ENCODE data around the gene ST3GAL3. TPM values are rescaled to one million over a fixed set of nuclear protein-coding genes. Genes with fewer than 3 reads are reported as not detected.

ST3GAL3 gene
- total RNA-seq, 1 donor from 2014 or later = 20.5 TPM

GRCh38 chr1:43960798-43961197, 253.5 kb downstream of the ST3GAL3 start:
- DNase-seq = no peak
- Histone ChIP-seq H3K9me3 (no peaks in the 10 kb centered on the region), H3K4me3 (no peak overlapping the region), H3K27ac (no peak overlapping the region), H3K4me1 (no peaks in the 10 kb centered on the region), H3K36me3 (peaks cover 56% of the 10 kb centered on the region), H3K27me3 (no peaks in the 10 kb centered on the region)
- intact Hi-C loops (cut with DNase I) = no loop called here
- TF ChIP-seq, protein P1, sequence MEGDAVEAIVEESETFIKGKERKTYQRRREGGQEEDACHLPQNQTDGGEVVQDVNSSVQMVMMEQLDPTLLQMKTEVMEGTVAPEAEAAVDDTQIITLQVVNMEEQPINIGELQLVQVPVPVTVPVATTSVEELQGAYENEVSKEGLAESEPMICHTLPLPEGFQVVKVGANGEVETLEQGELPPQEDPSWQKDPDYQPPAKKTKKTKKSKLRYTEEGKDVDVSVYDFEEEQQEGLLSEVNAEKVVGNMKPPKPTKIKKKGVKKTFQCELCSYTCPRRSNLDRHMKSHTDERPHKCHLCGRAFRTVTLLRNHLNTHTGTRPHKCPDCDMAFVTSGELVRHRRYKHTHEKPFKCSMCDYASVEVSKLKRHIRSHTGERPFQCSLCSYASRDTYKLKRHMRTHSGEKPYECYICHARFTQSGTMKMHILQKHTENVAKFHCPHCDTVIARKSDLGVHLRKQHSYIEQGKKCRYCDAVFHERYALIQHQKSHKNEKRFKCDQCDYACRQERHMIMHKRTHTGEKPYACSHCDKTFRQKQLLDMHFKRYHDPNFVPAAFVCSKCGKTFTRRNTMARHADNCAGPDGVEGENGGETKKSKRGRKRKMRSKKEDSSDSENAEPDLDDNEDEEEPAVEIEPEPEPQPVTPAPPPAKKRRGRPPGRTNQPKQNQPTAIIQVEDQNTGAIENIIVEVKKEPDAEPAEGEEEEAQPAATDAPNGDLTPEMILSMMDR (IDR thresholded peaks at IDR 0.05) = no peak
- ATAC-seq = no peak

DNA sequence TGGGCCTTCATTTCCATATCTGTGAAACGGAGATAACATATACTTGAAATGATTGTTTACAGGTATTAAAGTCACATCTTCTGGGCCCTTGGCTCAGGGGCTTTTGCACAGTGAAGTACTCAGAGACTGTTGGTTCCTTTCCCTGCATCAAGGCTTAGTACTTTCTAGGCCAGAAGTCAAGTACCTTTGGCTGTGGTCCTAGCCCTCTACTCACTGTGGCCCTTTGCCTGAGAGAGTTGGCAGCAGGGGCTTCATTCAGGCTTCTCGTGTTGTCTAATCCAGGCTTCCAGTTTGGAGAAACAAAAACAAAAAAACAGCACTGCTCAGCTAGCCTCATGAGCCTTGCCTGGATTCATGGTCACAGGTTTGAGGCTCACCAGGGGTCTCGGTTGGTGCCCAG, 254.4 kb downstream of the ST3GAL3 start:
- TF ChIP-seq, protein P1 (IDR thresholded peaks at IDR 0.05) = no peak

DNA sequence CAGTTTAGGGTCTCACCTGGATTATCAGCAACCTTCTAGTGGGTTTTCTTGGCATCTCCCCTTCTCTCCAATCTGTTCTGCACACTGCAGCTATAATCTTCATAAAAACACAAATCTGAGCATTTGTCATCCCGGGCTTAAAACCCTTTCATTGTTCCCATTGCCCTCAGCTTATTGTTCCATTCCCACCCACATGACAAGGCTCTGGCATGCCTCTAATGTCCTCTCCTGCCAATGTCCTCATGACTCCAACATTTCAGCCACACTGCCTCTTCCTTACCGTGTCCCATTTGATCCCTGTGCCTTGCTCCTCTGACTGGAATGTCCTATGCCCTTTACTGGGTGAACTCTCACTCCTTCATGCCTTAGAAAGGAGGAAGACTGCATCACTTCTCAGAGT, 255.0 kb downstream of the ST3GAL3 start:
- TF ChIP-seq, protein P1 (IDR thresholded peaks at IDR 0.05) = no peak
- no peak overlapping the region for H3K27ac ChIP-seq
- H3K4me1 ChIP-seq = no peaks in the 10 kb centered on the region
- no peaks in the 10 kb centered on the region for H3K27me3 ChIP-seq
- H3K9me3 ChIP-seq = no peaks in the 10 kb centered on the region
- no peak overlapping the region for H3K4me3 ChIP-seq
- DNase-seq (no peak), ATAC-seq (no peak)
- peaks cover 46% of the 10 kb centered on the region for H3K36me3 ChIP-seq
- intact Hi-C loops (cut with DNase I) = no loop called here

More for the DNA sequence above, 254.4 kb downstream of the ST3GAL3 start:
- Histone ChIP-seq H3K4me1 (no peaks in the 10 kb centered on the region), H3K27ac (no peak overlapping the region), H3K27me3 (no peaks in the 10 kb centered on the region), H3K4me3 (no peak overlapping the region), H3K9me3 (no peaks in the 10 kb centered on the region), H3K36me3 (peaks cover 51% of the 10 kb centered on the region)
- DNase-seq (no peak), ATAC-seq (no peak)
- intact Hi-C loops (cut with DNase I) = no loop called here

DNA sequence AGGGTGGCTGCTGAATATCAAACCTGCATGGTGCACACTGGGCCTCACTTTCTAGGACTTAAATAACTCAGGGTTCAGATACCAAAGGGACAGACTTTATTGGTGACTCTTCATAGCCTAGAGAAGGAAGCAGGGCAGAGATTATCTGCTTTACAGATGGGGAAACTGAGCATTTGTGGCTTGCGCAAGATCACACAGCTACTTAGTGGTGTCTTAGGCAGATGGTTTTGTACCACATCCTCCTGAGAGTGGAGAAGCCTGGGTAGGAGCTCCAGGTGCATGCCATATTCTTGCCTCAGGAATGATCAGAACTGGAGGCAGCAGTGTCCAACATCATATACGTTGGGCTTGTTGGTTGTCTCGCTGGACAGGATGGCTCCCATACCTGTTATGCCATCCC, 255.7 kb downstream of the ST3GAL3 start:
- H3K4me1 ChIP-seq = no peaks in the 10 kb centered on the region
- H3K9me3 ChIP-seq = no peaks in the 10 kb centered on the region
- H3K36me3 ChIP-seq = peaks cover 39% of the 10 kb centered on the region
- intact Hi-C loops (cut with DNase I) = no loop called here
- H3K27me3 ChIP-seq = no peaks in the 10 kb centered on the region
- TF ChIP-seq, protein P1 (IDR thresholded peaks at IDR 0.05) = no peak
- DNase-seq = no peak
- H3K27ac ChIP-seq = no peak overlapping the region
- ATAC-seq = no peak
- H3K4me3 ChIP-seq = no peak overlapping the region

DNA sequence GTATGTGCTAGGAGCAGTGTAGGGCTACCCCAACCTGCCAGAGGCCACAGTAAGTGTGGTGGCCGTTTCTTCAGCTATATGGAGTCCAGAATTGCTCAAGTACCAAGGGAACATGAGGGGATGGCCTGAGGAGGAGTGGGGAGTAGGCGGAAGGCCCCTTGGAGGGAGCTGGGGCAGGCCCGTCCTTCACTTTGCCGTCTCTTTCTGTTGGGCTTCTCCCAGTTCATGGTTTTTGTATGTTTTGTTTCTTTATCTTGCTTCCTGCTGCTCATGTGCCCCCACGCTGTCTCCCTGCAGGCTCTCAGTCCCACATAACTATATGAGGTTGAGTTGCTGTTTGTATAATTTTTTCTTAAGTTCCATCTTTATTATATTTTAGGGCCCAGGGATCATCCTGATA, 256.6 kb downstream of the ST3GAL3 start:
- no peaks in the 10 kb centered on the region for H3K27me3 ChIP-seq
- H3K27ac ChIP-seq = no peak overlapping the region
- no peaks in the 10 kb centered on the region for H3K4me1 ChIP-seq
- H3K4me3 ChIP-seq = no peak overlapping the region
- peaks cover 30% of the 10 kb centered on the region for H3K36me3 ChIP-seq
- DNase-seq (no peak), ATAC-seq (no peak)
- TF ChIP-seq, protein P1 (IDR thresholded peaks at IDR 0.05) = no peak
- H3K9me3 ChIP-seq = no peaks in the 10 kb centered on the region
- intact Hi-C loops (cut with DNase I) = no loop called here

DNA sequence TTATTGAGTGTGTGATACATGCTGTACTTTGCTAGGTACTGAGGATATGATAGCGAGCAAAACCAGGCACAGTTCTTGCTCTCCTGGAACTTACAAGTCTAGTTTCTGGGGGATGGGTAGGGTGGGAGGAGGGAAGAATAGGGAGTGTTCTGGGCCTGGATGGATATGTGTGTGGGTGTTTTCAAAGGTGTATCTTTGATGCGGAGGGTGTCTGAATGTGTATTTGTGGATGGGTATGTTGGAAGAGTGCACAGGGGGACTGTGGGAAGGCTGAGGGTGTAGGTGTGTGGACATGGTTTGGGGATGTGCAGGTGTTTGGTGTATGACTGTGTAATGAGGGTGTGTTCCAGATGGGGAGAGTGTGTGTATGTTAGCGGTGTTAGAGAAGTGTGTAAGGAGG, 258.0 kb downstream of the ST3GAL3 start:
- H3K4me1 ChIP-seq = peaks cover 3% of the 10 kb centered on the region
- no peaks in the 10 kb centered on the region for H3K9me3 ChIP-seq
- no peak overlapping the region for H3K4me3 ChIP-seq
- DNase-seq (no peak), ATAC-seq (no peak)
- TF ChIP-seq, protein P1 (IDR thresholded peaks at IDR 0.05) = no peak
- intact Hi-C loops (cut with DNase I) = no loop called here
- H3K36me3 ChIP-seq = peaks cover 16% of the 10 kb centered on the region
- no peaks in the 10 kb centered on the region for H3K27me3 ChIP-seq
- H3K27ac ChIP-seq = no peak overlapping the region

Data from upper lobe of right lung (tissue), 1 donor.